ENCODE data around the gene FNIP1.
"Not testable (repeated sequence)": the region's sequence is repeated elsewhere in the genome, so short reads cannot be mapped to it uniquely, and the experiment has no call there.

Gene FNIP1

DNA sequence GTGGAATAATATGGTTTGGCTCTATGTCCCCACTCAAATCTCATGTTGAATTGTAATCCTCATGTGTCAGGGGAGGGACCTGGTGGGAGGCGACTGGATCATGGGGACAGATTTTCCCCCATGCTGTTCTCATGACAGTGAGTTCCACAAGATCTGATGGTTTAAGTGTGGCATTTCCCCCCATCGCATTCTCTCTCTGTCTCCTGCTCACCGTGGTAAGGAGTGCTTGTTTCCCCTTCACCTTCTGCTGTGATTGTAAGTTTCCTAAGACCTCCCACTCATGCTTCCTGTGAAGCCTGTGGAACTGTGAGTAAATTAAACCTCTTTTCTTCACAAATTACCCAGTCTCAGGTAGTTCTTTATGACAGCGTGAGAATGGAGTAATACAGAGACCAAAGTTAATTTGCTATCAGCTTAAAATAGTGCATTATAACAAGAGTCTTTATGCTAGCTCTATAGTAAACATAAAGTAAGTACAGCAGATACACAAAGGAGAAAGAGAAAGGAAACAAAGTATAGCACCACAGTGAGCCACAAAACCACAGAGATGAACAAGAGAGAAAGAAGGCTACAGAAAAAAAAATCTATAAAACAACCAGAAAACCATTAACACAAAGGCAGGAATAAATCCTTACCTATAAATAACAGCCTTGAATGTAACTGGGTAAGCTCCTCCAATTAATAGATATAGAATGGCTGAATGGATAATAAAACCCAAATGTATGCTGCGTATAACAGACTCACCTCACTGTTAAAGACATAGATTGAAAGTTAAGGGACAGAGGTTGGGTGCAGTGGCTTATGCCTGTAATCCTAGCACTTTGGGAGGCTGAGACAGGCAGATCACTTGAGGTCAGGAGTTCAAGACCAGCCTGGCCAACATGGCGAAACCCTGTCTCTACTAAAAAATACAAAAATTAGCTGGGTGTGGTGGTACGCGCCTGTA, 201.5 kb downstream of the FNIP1 start:
- DNase-seq = peak in 1 of 2 donors; percentile 39

DNA sequence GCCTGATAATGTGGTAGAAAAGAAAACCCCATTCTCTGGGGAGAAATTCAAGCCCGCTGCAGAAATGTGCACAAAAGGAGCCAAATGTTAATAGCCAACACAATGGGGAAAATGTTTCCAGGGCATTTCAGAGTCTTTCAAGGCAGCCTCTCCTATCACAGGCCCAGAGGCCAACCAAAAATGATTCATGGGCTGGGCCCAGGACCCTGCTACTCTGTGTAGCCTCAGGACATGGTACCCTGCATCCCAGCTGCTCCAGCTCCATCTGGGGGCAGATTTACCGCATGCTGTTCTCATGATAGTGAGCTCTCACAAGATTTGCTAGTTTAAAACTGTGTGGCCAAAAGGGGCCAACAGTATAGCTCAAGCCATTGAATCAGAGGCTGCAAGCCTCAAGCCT, 202.9 kb downstream of the FNIP1 start:
- no peak for DNase-seq

DNA sequence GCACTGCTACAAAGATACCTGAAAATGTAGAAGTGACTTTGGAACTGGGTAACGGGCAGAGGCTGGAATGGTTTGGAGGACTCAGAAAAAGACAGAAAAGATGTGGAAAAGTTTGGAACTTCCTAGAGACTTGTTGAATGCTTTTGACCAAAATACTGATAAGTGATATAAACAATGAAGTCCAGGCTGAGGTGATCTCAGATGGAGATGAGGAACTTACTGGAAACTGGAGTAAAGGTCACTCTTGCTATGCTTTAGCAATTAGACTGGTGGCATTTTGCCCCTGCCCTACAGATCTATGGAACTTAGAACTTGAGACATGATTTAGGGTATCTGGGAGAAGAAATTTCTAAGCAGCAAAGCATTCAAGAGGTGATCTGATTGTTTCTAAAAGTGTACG, 203.4 kb downstream of the FNIP1 start:
- DNase-seq = not testable (repeated sequence)

Measured in bone marrow (tissue), 2 donors.